Measurements from ENCODE around the gene TRIM43. TPM values are rescaled to one million over a fixed set of nuclear protein-coding genes. Genes with fewer than 3 reads are reported as not detected.
"Not testable (repeated sequence)": the region's sequence is repeated elsewhere in the genome, so short reads cannot be mapped to it uniquely, and the experiment has no call there.

Gene TRIM43
- polyA plus RNA-seq, 3 donors, result not detected

- intact Hi-C loops (cut with micrococcal nuclease), result no loop called here
- Histone ChIP-seq H2AFZ (ENCODE audit: insufficient read depth, low read depth, low read length, poor library complexity, severe bottlenecking) (no peak overlapping the region), H3K9ac (ENCODE audit: insufficient read depth, low read length, poor library complexity, severe bottlenecking) (no peak overlapping the region), H3K4me3 (replicated peaks in 1 of 3; ENCODE audit: low read depth in 2 of 3, low read length in 3 of 3) (no peak overlapping the region), H3K27me3 (ENCODE audit: control insufficient read depth in 2 of 2, insufficient read depth in 2 of 2, low read length in 2 of 2) (peaks cover 0 to 3% of the 10 kb centered on the region in 2 donors), H3K79me2 (ENCODE audit: insufficient read depth, low read length) (no peaks in the 10 kb centered on the region), H3K4me1 (ENCODE audit: control insufficient read depth in 1 of 2, insufficient read depth in 2 of 2, low read length in 2 of 2) (no peaks in the 10 kb centered on the region), H3K4me2 (replicated peaks; ENCODE audit: extremely low read depth, low read length, poor library complexity, severe bottlenecking) (no peak overlapping the region), H3K9me3 (replicated peaks in 1 of 2; ENCODE audit: control insufficient read depth in 1 of 2, insufficient read depth in 1 of 2, low read length in 2 of 2) (no peaks in the 10 kb centered on the region), H3K36me3 (replicated peaks in 1 of 2; ENCODE audit: control insufficient read depth in 1 of 2, insufficient read depth in 2 of 2, low read length in 2 of 2) (no peaks in the 10 kb centered on the region), H4K20me1 (ENCODE audit: insufficient read depth, low read length) (no peaks in the 10 kb centered on the region), H3K27ac (ENCODE audit: low read depth in 1 of 2, low read length in 2 of 2) (no peak overlapping the region)
- Mint-ChIP-seq H3K4me3 (no peak overlapping the region), H3K4me1 (no peaks in the 10 kb centered on the region), H3K27me3 (ENCODE audit: low read depth in 3 of 3) (peaks cover 0 to 4% (median 0%) of the 10 kb centered on the region in 3 donors), H3K9me3 (peaks cover 0 to 2% (median 0%) of the 10 kb centered on the region in 7 donors), H3K27ac (no peak overlapping the region), H3K36me3 (no peaks in the 10 kb centered on the region)
- DNase-seq, result no peak
- TF ChIP-seq CTCF (IDR thresholded peaks at IDR 0.05), result no peak
Observed at GRCh38 chr2:95575857-95576256, 15.9 kb upstream of the TRIM43 start.

- intact Hi-C loops (cut with micrococcal nuclease), result no loop called here
Observed at GRCh38 chr2:95578539-95578938, 13.3 kb upstream of the TRIM43 start.

GRCh38 chr2:95583545-95583944 is 8.3 kb upstream of the TRIM43 start:
- not testable (repeated sequence) for H3K27ac Mint-ChIP-seq

More at GRCh38 chr2:95578539-95578938, 13.3 kb upstream of the TRIM43 start:
- no CpG with 5 or more reads among the region's 1 CpG for WGBS (ENCODE audit: insufficient coverage)
- no peaks in the 10 kb centered on the region for H3K4me1 Mint-ChIP-seq
- Histone ChIP-seq H3K4me1 (ENCODE audit: control insufficient read depth in 1 of 2, insufficient read depth in 2 of 2, low read length in 2 of 2) (no peaks in the 10 kb centered on the region), H2AFZ (ENCODE audit: insufficient read depth, low read depth, low read length, poor library complexity, severe bottlenecking) (no peak overlapping the region), H3K36me3 (replicated peaks in 1 of 2; ENCODE audit: control insufficient read depth in 1 of 2, insufficient read depth in 2 of 2, low read length in 2 of 2) (no peaks in the 10 kb centered on the region), H3K79me2 (ENCODE audit: insufficient read depth, low read length) (no peaks in the 10 kb centered on the region), H3K27ac (ENCODE audit: low read depth in 1 of 2, low read length in 2 of 2) (no peak overlapping the region), H3K9ac (ENCODE audit: insufficient read depth, low read length, poor library complexity, severe bottlenecking) (no peak overlapping the region), H3K9me3 (replicated peaks in 1 of 2; ENCODE audit: control insufficient read depth in 1 of 2, insufficient read depth in 1 of 2, low read length in 2 of 2) (no peaks in the 10 kb centered on the region), H4K20me1 (ENCODE audit: insufficient read depth, low read length) (no peaks in the 10 kb centered on the region), H3K4me2 (replicated peaks; ENCODE audit: extremely low read depth, low read length, poor library complexity, severe bottlenecking) (no peak overlapping the region), H3K27me3 (ENCODE audit: control insufficient read depth in 2 of 2, insufficient read depth in 2 of 2, low read length in 2 of 2) (peaks cover 0 to 3% of the 10 kb centered on the region in 2 donors), H3K4me3 (replicated peaks in 1 of 3; ENCODE audit: low read depth in 2 of 3, low read length in 3 of 3) (no peak overlapping the region)
- peaks cover 0 to 4% (median 0%) of the 10 kb centered on the region in 3 donors for H3K27me3 Mint-ChIP-seq (ENCODE audit: low read depth in 3 of 3)
- no peak for TF ChIP-seq CTCF (IDR thresholded peaks at IDR 0.05)
- peaks cover 0 to 3% (median 0%) of the 10 kb centered on the region in 7 donors for H3K9me3 Mint-ChIP-seq
- no peak overlapping the region for H3K27ac Mint-ChIP-seq
- H3K36me3 Mint-ChIP-seq, result no peaks in the 10 kb centered on the region
- H3K4me3 Mint-ChIP-seq, result no peak overlapping the region
- no peak for DNase-seq

More at GRCh38 chr2:95583545-95583944, 8.3 kb upstream of the TRIM43 start:
- H3K9me3 ChIP-seq (replicated peaks in 1 of 2; ENCODE audit: control insufficient read depth in 1 of 2, insufficient read depth in 1 of 2, low read length in 2 of 2); H3K27me3 Mint-ChIP-seq (ENCODE audit: low read depth in 3 of 3); H3K4me2 ChIP-seq (replicated peaks; ENCODE audit: extremely low read depth, low read length, poor library complexity, severe bottlenecking); H3K79me2 ChIP-seq (ENCODE audit: insufficient read depth, low read length); H3K9me3 Mint-ChIP-seq; H3K4me3 Mint-ChIP-seq; DNase-seq; H3K9ac ChIP-seq (ENCODE audit: insufficient read depth, low read length, poor library complexity, severe bottlenecking); H3K27me3 ChIP-seq (ENCODE audit: control insufficient read depth in 2 of 2, insufficient read depth in 2 of 2, low read length in 2 of 2); H2AFZ ChIP-seq (ENCODE audit: insufficient read depth, low read depth, low read length, poor library complexity, severe bottlenecking); H4K20me1 ChIP-seq (ENCODE audit: insufficient read depth, low read length); H3K36me3 Mint-ChIP-seq; intact Hi-C loops (cut with micrococcal nuclease); H3K36me3 ChIP-seq (replicated peaks in 1 of 2; ENCODE audit: control insufficient read depth in 1 of 2, insufficient read depth in 2 of 2, low read length in 2 of 2); H3K4me1 Mint-ChIP-seq; H3K4me1 ChIP-seq (ENCODE audit: control insufficient read depth in 1 of 2, insufficient read depth in 2 of 2, low read length in 2 of 2); H3K27ac ChIP-seq (ENCODE audit: low read depth in 1 of 2, low read length in 2 of 2); H3K4me3 ChIP-seq (replicated peaks in 1 of 3; ENCODE audit: low read depth in 2 of 3, low read length in 3 of 3): not testable (repeated sequence)
- WGBS (ENCODE audit: insufficient coverage), result no CpG with 5 or more reads among the region's 4 CpGs

Data from CD14-positive monocyte (primary cell).